ENCODE measurements around the gene WDR74.
A peak's percentile ranks its signal among the peaks of the same experiment; 100 is the strongest.
"Not testable (repeated sequence)": the region's sequence is repeated elsewhere in the genome, so short reads cannot be mapped to it uniquely, and the experiment has no call there.

Gene WDR74

DNA sequence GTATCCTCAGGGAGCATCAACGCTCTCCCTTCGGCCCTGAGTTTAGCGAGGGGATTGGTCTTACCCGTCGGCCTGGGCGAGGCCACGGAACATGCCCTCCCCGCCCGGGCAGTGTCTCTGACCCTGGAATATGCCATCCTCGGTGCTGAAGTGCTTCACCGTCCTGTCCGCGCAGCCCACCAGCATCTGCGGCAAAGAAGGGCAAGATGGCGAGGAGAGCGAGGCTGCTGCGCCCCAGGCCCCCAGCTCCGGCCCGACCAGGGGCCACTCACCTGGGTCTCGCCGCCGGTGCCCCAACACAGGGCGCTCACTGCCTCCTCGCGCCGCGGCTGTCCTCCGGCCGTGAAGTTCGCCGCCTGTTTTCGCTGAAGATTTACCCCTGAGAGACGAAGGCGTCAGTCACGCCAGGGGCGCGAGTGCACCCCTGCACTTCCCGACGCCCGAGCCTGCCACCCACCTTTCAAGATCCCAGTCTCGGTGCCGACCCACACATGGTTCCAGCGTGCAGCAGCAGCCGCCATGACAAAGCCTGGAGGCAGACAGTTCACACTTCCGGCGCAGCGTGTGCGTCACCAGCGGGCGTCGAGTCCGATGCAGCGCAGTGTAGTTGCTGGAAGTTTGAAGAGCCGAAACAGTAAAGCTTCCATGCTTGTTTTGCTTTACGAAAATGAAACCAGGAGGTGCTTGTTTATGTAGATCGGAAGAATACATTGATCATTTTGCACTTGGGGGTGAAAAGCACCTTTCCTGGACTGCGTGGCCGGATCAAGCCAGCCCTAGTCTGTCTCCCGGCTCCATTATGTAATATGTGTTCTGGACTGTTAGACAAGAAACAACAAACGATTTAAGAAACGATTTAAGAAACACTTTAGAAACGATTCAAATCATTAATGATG, at the start of gene WDR74:
Gene WDR74, minus strand, starts transcription at position 541 of the 896 bp plus-strand sequence. Its CDS starts 20 bp downstream, at position 521.
- peak; percentile 80 for DNase-seq (ENCODE audit: low read depth)

DNA sequence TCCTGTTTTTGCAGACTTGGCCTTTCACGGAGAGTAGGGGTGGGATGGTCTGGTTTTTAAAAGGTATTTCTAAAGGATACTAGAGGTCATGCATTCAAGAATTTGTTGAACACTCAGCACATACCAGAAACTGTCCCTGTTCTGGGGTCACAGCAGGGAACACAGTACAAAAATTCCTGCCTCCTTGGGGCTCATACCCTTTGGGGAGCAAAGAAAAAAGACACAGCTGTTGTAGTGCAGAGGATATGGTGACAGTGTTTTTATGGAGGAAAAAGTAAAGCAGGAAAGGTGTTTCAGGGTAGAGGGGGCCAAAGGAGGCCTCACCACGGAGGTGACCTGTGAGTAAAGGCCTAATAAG, 49.7 kb upstream of the WDR74 start:
- DNase-seq (ENCODE audit: low read depth) = no peak

DNA sequence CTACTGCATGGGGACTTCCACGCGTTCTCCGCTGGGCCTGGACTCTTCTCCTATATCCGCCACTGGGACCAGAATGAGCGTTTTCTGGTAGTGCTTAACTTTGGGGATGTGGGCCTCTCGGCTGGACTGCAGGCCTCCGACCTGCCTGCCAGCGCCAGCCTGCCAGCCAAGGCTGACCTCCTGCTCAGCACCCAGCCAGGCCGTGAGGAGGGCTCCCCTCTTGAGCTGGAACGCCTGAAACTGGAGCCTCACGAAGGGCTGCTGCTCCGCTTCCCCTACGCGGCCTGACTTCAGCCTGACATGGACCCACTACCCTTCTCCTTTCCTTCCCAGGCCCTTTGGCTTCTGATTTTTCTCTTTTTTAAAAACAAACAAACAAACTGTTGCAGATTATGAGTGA, 49.0 kb upstream of the WDR74 start:
- DNase-seq (ENCODE audit: low read depth) = no peak

DNA sequence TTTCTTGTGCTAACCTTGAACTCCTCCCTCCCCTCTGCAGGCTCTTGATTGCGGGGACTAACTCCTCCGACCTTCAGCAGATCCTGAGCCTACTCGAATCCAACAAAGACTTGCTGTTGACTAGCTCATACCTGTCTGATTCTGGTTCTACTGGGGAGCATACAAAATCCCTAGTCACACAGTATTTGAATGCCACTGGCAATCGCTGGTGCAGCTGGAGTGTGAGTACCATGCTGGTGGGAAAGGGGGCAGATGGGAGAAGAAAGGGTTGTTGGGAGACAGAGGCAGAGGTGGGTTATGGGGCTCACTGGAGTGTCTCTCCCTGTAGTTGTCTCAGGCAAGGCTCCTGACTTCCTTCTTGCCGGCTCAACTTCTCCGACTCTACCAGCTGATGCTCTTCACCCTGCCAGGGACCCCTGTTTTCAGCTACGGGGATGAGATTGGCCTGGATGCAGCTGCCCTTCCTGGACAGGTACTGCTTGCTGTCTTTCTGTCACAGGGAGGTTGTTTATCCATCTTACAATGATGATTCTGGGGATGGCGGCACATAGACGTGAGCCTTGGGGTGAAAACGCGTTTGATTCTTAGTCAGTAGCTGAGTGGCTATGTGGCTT, 45.9 kb upstream of the WDR74 start:
- DNase-seq (ENCODE audit: low read depth) = no peak

DNA sequence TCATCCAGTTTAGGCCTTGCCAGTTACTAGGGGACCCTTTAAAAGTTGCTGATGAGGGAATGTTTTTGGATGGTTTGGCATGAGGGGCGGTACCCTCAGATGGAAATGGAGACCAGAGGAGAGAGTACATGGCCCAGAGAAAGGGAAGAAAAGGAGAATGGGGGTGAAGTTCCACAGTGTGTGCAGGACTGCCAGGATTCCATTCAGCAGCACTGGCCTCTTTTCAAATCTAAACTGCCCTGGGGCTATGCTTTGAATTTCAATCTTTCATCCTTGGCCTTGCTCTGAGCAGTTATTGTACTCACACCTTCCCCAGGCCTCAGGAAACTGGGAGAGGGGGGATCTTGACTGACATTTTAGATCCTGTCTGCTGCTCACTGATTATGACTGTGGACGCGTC, 44.3 kb upstream of the WDR74 start:
- no peak for DNase-seq (ENCODE audit: low read depth)

DNA sequence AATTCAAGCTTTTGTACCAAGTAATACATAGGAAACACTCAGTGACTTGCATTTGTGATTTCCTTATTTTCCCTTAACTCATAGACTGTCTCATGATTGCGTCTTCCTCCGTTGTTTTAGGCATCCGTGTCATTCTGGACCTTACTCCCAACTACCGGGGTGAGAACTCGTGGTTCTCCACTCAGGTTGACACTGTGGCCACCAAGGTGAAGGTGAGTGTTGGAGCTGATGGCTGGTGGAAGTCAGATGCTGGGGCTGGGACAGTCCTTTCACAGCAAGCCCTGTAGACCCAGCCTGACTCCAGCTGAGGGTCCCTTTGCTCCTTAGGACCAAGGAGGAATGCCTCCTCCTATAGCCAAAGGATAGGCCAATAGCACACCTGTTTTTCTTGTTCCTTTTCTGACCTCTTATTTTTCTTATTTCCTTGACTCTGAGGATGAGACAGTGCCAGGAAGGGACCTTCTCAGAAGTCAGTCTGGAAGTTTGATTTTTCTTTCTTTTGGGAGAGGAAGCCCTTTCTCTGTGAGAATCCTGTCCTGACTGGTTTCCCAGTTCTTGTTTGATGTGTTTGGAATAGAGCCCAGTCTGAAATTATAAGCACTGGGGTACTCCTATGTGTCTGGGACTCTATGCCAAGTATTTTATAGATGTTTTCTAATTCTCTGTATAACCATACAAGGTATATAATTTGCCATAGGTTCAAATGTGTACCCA, 43.6 kb upstream of the WDR74 start:
- no peak for DNase-seq (ENCODE audit: low read depth)

DNA sequence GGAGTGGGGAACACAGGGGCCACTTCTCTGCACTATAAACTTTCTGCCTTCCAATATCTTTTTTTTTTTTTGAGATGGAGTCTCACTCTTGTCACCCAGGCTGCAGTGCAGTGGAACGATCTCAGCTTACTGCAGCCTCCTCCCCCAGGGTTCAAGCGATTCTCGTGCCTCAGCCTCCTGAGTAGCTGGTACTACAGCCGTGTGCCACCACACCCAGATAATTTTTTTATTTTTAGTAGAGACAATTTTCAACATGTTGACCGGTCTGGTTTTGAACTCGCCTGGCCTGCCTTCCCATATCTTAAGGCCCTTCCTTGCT, 43.0 kb upstream of the WDR74 start:
- no peak for DNase-seq (ENCODE audit: low read depth)

GRCh38 chr11:62881579-62882430, 42.4 kb upstream of the WDR74 start:
- DNase-seq (ENCODE audit: low read depth) = peak; percentile 90

DNA sequence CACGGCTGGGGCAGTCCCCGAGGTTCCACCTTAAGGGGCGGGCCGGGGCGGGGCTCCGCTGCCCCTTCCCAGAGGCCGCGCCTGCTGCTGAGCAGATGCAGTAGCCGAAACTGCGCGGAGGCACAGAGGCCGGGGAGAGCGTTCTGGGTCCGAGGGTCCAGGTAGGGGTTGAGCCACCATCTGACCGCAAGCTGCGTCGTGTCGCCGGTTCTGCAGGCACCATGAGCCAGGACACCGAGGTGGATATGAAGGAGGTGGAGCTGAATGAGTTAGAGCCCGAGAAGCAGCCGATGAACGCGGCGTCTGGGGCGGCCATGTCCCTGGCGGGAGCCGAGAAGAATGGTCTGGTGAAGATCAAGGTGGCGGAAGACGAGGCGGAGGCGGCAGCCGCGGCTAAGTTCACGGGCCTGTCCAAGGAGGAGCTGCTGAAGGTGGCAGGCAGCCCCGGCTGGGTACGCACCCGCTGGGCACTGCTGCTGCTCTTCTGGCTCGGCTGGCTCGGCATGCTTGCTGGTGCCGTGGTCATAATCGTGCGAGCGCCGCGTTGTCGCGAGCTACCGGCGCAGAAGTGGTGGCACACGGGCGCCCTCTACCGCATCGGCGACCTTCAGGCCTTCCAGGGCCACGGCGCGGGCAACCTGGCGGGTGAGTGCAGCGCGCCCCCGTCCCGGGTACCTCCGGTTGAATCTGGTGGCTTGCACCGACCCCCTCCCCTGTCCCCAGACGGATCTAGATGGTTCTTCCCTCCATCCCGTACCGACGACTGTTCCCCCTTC, 41.6 kb upstream of the WDR74 start, which contains the start of gene SLC3A2:
Gene SLC3A2, plus strand, starts transcription at position 94 of the 776 bp plus-strand sequence. Its CDS starts 128 bp downstream, at position 222.
- DNase-seq (ENCODE audit: low read depth) = peak; percentile 67

DNA sequence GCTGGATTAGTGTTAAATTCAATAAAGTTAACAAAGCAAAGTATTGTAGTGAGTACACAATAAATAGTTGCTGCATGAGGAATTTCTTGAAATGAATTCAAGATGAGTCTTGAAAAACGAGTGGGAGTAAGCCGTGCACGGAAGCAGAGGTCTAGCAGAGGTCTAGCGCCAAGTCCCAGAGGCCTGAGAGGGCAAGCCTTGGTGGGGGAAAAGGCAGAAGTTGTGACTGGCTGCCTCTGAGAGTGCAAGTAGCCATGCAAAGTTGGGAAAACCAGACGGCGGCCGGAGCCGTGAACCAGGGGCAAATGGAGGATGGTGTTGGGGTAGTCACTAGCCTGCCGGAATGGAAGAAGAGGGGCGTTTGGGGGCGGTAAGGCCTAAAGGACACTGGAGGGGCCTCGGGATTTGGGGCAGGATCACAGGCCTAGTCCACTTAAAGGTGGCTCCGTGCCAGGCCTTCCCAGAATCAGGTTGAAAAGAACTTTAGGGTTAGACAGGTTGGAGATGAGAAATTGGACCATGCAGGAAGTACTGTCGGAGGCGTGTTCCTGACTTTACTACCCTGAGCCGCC, 40.9 kb upstream of the WDR74 start:
- no peak for DNase-seq (ENCODE audit: low read depth)

- no peak for DNase-seq (ENCODE audit: low read depth)
Measured at GRCh38 chr11:62879235-62879978, 40.0 kb upstream of the WDR74 start.

DNA sequence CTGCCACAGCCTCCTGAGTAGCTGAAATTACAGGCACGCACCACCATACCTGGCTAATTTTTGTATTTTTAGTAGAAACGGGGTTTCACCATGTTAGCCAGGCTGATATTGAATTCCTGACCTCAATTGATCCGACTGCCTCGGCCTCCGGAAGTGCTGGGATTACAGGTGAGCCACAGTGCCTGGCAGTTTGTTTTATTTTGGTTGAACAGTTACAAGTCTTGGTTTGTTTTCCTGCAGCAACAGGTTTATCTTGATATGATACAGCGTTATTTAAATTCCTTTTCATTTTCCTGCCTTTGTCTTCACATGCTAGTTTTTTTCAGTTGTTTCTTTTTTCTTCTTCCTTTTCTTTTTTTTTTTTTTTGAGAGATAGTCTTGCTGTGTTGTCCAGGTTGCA, 37.3 kb upstream of the WDR74 start:
- no peak for DNase-seq (ENCODE audit: low read depth)

- no peak for DNase-seq (ENCODE audit: low read depth)
Measured at GRCh38 chr11:62875698-62876478, 36.5 kb upstream of the WDR74 start.

GRCh38 chr11:62874851-62875250, 35.5 kb upstream of the WDR74 start:
- no peak for DNase-seq (ENCODE audit: low read depth)

DNA sequence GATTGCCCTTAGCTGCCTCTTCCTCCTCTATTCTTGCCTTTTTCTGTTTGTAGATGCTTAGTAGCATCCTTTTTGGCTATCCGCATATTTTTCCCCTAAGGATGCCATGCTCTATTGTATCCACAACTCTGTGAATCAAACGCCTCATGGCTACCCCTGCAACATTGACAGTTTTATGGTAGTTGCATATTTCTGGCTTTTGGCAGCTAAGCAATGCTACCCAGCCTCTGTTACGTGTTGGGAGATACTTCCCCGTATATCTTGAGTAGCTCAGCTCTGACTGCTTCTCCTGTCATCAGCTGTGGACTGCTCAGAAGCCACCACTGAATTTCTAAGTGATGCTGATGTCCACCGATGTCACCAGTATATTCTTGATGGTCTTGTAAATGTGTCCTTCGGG, 26.2 kb upstream of the WDR74 start:
- DNase-seq (ENCODE audit: low read depth) = no peak

DNA sequence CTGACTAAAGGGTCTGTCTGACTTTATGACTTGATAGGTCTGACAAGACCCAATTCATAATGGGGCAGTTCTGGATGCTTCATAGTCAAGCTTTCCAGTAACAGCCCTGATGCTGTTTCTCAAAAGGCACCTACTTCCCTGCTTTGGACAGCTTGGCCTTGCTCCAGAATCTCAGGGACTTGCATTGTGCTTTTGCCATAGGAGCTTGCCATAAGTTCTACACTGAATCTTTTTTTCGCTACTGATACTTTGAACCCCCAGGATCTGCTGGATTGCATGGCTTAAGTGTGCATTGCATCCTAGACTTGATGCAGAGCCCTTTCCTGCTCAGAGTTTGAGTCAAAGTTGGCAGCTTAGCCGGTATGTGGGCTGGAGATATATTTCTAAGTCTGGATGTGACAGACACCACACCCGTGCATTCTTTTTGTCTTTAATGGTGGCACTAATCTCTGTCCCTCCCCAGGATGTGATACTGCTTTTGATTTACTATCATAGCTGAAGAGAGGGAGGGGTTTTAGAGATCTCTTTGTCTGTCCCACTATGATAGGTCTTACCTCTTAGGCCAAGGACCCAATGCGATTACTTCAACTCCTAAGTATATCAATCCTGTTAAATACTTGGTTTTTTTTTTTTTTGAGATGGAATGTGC, 24.4 kb upstream of the WDR74 start:
- no peak for DNase-seq (ENCODE audit: low read depth)

GRCh38 chr11:62861564-62862192, 22.3 kb upstream of the WDR74 start:
- DNase-seq (ENCODE audit: low read depth) = not testable (repeated sequence)

DNA sequence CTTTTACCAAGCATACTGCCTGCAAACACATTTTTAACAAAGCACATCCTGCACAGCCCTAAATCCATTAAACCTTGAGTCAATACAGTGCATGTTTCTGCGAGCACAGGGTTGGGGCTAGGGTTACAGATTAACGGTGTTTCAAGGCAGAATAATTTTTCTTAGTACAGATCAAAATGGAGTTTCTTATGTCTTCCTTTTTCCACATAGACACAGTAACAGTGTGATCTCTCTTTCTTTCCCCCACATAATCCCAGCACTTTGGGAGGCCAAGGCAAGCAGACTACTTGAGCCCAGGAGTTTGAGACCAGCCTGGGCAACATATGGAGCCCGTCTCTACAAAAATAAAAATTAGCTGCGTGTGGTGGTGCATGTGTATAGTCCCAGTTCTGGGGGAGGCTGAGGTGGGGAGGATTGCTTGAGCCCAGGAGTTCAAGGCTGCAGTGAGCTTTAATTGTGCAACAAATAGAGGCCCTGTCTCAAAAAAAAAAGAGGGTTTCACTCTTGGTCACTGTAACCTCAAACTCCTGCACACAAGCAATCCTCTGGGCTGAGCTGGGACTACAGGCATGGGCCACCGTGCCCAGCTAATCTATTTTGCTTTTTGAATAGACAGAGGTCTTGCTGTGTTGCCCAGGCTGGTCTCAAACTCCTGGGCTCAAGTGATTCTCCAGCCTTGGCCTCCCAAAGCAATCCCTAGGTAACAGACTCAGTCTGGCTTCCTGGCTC, 21.6 kb upstream of the WDR74 start:
- no peak for DNase-seq (ENCODE audit: low read depth)
